Astrocyte of the spinal cord (primary cell): ENCODE results near the gene RBMS3.

Experiments
- DNase-seq: peaks from one replicate; pipeline ENCODE4 v3.0.0; 2011; ENCODE audit warnings: low read depth, low spot score
- H3K4me3 ChIP-seq: 2 replicates; pipeline ENCODE4 v1.5.1; 2011; ENCODE audit warnings: low read depth, mild to moderate bottlenecking, low read length, moderate library complexity
- in situ Hi-C: cut with HindIII; loops from 2 replicates; pipeline ENCODE4 v1.10.0; 2017; ENCODE audit warnings: low sequenced_read_pairs
- TF ChIP-seq, protein P1 (sequence below): IDR thresholded peaks from 2 replicates; pipeline ENCODE4 v1.5.1; 2012; ENCODE audit warnings: low read depth, mild to moderate bottlenecking, low read length, inconsistent platforms

Gene RBMS3

DNA sequence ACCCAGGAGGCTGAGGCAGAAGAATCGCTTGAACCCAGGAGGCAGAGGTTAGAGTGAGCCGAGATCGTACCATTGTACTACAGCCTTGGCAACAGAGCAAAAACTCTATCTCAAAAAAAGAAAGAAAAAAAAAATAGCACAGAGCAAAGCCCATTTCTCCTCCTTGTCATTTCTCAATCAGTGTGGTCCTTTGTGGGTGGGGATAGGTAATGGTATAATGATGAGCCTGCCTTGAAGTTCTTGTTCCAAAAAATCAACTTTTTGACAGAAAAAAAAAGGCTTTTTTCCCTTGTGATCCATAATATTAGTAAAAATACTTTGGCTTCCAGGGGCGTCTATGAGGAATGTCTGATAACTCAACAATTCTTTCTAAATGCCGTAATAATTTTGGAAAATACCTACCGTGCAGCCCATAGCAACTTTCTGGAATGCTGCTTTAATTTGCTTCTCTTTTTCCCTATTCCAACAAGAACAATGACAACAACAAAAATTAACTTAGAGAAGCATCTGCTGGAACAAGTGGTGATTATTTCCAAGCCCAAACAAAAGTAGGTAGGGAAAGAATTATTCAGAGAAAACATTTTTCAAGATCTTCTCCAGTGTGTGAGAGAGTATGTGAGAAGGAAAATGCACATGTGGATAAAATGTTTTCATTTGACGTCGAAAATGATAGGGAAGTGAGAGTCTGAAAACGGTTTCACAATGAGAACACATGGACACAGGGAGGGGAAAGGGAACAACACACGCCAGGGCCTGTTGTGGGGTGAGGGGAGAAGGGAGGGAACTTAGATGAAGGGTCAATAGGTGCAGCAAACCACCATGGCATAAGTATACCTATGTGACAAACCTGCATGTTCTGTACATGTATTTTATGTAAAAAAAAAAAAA, 337.8 kb downstream of the RBMS3 start:
- no peak for DNase-seq
- H3K4me3 ChIP-seq = no peak overlapping the region
- TF ChIP-seq, protein P1, sequence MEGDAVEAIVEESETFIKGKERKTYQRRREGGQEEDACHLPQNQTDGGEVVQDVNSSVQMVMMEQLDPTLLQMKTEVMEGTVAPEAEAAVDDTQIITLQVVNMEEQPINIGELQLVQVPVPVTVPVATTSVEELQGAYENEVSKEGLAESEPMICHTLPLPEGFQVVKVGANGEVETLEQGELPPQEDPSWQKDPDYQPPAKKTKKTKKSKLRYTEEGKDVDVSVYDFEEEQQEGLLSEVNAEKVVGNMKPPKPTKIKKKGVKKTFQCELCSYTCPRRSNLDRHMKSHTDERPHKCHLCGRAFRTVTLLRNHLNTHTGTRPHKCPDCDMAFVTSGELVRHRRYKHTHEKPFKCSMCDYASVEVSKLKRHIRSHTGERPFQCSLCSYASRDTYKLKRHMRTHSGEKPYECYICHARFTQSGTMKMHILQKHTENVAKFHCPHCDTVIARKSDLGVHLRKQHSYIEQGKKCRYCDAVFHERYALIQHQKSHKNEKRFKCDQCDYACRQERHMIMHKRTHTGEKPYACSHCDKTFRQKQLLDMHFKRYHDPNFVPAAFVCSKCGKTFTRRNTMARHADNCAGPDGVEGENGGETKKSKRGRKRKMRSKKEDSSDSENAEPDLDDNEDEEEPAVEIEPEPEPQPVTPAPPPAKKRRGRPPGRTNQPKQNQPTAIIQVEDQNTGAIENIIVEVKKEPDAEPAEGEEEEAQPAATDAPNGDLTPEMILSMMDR = no peak
- in situ Hi-C loops = no loop called here

DNA sequence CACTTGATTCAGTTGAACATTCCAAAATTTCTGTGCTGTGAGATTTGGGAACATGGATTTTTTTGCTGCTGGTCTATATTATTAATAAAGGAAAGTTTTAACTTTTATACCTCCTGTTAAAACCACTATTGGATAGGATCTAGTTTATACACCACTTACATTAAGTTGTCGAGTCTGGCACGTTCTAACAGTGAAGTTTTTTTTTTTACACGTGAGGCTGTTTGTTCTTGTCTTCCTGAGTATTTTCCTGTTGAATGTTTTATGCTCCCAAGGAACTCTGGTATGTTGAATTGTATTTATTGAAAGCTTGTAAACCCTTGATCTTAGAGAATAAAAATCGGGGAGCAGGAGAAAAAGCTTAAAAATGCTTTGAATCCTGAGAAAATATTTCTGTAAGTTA, 338.8 kb downstream of the RBMS3 start:
- in situ Hi-C loops = no loop called here
- TF ChIP-seq, protein P1 = no peak
- H3K4me3 ChIP-seq = no peak overlapping the region
- no peak for DNase-seq

DNA sequence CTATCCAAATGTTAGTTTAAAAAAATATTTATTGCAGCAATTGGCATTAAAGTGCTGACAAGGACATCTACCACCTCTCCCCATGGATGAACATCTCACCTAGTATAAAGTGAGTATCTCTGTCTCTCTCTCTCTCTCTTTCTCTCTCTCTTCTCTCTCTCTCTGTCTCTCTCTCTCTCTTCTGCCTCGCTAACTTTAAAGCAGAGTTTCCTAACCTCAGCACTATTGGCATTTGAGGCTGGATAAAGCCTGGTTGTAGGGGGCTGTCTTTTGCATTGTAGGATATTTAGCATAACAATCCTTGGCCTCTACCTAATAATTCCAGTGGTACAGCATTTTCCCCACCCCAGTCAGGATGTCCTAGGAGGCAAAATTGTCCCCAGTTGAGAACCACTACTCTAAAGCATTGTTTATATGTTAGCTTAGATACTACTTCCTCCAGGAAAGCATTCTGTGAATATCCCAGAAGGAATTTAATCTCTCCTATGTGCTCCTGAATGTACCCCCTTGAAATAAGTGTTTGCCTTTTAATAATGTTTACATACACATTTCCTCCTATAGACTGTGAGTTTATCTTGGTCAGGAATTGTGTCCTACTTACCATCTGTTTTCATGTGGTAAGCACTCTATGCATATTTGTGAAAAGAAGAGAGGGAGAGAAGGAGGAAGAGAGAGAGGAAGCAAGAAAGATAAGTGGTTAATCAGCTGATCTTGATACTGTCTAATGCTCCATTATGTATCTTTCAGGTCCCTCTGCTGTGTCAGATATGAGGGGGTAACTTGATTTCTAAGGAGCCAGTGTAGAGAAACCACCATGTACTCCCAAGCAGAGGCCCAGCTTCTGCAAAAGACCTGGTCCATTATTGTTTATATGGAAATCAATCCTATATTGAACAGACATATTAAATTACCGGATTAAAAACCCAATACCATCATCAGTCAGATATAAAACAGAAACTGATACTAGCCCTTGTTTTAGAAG, 346.6 kb downstream of the RBMS3 start:
- no peak overlapping the region for H3K4me3 ChIP-seq
- DNase-seq = no peak
- TF ChIP-seq, protein P1 = no peak
- in situ Hi-C loops = no loop called here

DNA sequence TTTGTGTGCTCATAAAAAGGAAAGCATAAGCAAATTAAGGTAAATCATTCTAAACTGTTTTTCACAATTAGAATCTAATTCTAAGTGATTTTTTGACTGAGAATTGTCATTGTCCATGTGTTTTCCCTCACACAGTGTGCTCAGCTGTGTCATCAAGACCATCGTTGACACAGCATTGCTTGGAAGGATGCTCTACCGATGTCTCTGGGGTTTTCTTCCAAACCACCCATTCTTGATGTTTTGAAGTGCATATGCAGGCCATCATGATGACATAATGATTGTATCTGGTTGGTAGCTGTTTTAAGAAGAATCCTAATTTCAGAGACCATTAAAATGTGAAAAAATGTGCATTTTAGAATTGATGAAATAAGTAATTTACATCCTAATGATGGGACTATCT, 347.9 kb downstream of the RBMS3 start:
- H3K4me3 ChIP-seq = no peak overlapping the region
- TF ChIP-seq, protein P1 = no peak
- in situ Hi-C loops = no loop called here
- no peak for DNase-seq

DNA sequence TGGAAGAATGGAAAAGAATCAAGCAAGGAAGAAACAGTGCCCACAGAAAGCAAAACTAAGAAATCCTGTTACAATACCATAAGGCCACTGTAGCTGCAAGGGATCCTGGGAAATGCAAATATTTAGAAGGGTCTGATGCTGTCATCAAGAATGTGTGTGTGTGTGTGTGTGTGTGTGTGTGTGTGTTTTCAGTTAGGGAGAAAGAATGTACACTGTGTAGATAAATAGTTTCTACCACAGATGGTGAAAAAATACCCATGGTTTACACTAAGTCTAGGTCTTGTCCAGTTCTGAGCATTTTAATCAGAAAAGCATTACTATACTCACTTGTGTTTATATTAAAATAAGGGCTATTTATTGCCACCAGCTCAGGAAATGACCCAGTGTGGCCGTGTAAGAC, 355.0 kb downstream of the RBMS3 start:
- H3K4me3 ChIP-seq = no peak overlapping the region
- in situ Hi-C loops = no loop called here
- DNase-seq = no peak
- TF ChIP-seq, protein P1 = no peak

DNA sequence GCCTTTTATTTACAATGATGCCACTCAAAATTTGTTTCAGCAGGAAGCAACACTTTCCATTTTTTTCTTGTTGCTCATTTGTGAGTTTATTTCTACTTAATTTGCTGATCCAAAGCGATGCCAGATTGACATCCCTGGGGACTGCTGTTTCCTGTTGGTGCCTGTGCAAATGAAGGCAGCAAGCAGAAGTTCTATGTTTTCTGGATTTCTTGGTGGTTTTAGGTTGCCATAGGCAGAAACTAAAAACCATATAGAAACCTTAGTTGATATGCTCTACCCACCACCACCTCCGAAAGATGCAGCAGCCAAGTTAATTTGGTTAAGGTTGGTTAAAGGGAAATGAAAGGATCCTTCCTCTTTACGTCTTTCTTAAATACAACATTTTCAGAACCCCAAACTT, 356.2 kb downstream of the RBMS3 start:
- H3K4me3 ChIP-seq = no peak overlapping the region
- DNase-seq = no peak
- TF ChIP-seq, protein P1 = no peak
- in situ Hi-C loops = no loop called here
